A172 (cell line): ENCODE data around the gene CCNB1IP1. TPM values are rescaled to one million over a fixed set of nuclear protein-coding genes. Genes with fewer than 3 reads are reported as not detected.
"Not testable (repeated sequence)": the region's sequence is repeated elsewhere in the genome, so short reads cannot be mapped to it uniquely, and the experiment has no call there.

ENCODE experiments used
- DNase-seq: peaks from one replicate; pipeline ENCODE4 v3.0.0-alpha.2; 2015; ENCODE audit warnings: low spot score
- total RNA-seq: library from RNA; depleted of rRNA; stranded (reverse); fragments of >200 nt; shearing (Covaris generic); gene quantifications from 2 replicates; pipeline ENCODE4 v1.2.3, GENCODE V29; 2014; rRNA removed

The CCNB1IP1 gene
- total RNA-seq, result 28.6 and 30.3 TPM in 2 replicates

- DNase-seq, result peak; percentile 88
Measured at GRCh38 chr14:20332788-20333493, at the start of gene CCNB1IP1. Gene CCNB1IP1 (minus strand): TSS chr14:20333279. CDS start chr14:20316523, 16,756 bp downstream.

GRCh38 chr14:20382526-20382925, 49.4 kb upstream of the CCNB1IP1 start:
- DNase-seq, result no peak

GRCh38 chr14:20381341-20381740, 48.3 kb upstream of the CCNB1IP1 start:
- no peak for DNase-seq

GRCh38 chr14:20380681-20381080, 47.6 kb upstream of the CCNB1IP1 start:
- DNase-seq, result no peak

- DNase-seq, result no peak
Measured at GRCh38 chr14:20379743-20380142, 46.7 kb upstream of the CCNB1IP1 start.

- DNase-seq, result no peak
Measured at GRCh38 chr14:20377171-20377570, 44.1 kb upstream of the CCNB1IP1 start.

- no peak for DNase-seq
Measured at GRCh38 chr14:20376071-20376588, 43.1 kb upstream of the CCNB1IP1 start.

GRCh38 chr14:20375471-20375870, 42.4 kb upstream of the CCNB1IP1 start:
- DNase-seq, result no peak

GRCh38 chr14:20372796-20373195, 39.7 kb upstream of the CCNB1IP1 start:
- no peak for DNase-seq

- no peak for DNase-seq
Measured at GRCh38 chr14:20365928-20366327, 32.8 kb upstream of the CCNB1IP1 start.

GRCh38 chr14:20358474-20358873, 25.4 kb upstream of the CCNB1IP1 start:
- DNase-seq, result not testable (repeated sequence)

GRCh38 chr14:20356422-20356821, 23.3 kb upstream of the CCNB1IP1 start:
- DNase-seq, result no peak

- DNase-seq, result no peak
Measured at GRCh38 chr14:20350860-20351259, 17.8 kb upstream of the CCNB1IP1 start.

GRCh38 chr14:20350282-20350681, 17.2 kb upstream of the CCNB1IP1 start:
- DNase-seq, result peak; percentile 7

GRCh38 chr14:20347747-20348146, 14.7 kb upstream of the CCNB1IP1 start:
- no peak for DNase-seq

GRCh38 chr14:20346713-20347112, 13.6 kb upstream of the CCNB1IP1 start:
- DNase-seq, result no peak

GRCh38 chr14:20345366-20345765, 12.3 kb upstream of the CCNB1IP1 start:
- DNase-seq, result no peak

- DNase-seq, result no peak
Measured at GRCh38 chr14:20343862-20344220, 10.8 kb upstream of the CCNB1IP1 start.

GRCh38 chr14:20343092-20343861, 10.2 kb upstream of the CCNB1IP1 start, which contains the start of gene PARP2:
Gene PARP2 (plus strand): TSS chr14:20343635. CDS start chr14:20343642, 7 bp downstream.
- peak; percentile 96 for DNase-seq

- no peak for DNase-seq
Measured at GRCh38 chr14:20341646-20342045, 8.6 kb upstream of the CCNB1IP1 start.

GRCh38 chr14:20341032-20341431, 8.0 kb upstream of the CCNB1IP1 start:
- DNase-seq, result not testable (repeated sequence)

- DNase-seq, result no peak
Measured at GRCh38 chr14:20334017-20334416, 938 bp upstream of the CCNB1IP1 start.

GRCh38 chr14:20333494-20333841, 389 bp upstream of the CCNB1IP1 start:
- no peak for DNase-seq
